Activated CD8-positive, alpha-beta T cell treated with anti-CD3 and anti-CD28 coated beads for 36 hours (primary cell): ENCODE results near the gene MGARP. TPM values are rescaled to one million over a fixed set of nuclear protein-coding genes. Genes with fewer than 3 reads are reported as not detected.
A peak's percentile ranks its signal among the peaks of the same experiment; 100 is the strongest.
"Not testable (repeated sequence)": the region's sequence is repeated elsewhere in the genome, so short reads cannot be mapped to it uniquely, and the experiment has no call there.

Experiments used
- ATAC-seq: fragments of 200-7000 bp; cut with Tn5 transposase; one replicate; pipeline ENCODE4 v1.10.0; 2021; ENCODE audit warnings: mild to moderate bottlenecking, moderate library complexity
- CTCF ChIA-PET: fragments of 350-600 bp; sonication (Branson Sonifier 250); formaldehyde crosslinking; loops from one replicate; lab custom pipeline; 2021; ENCODE audit warnings: antibody characterized with exemption; lab: Charles Lee
- POLR2A ChIA-PET: fragments of 350-600 bp; sonication (Branson Sonifier 250); formaldehyde crosslinking; loops from one replicate; lab custom pipeline; 2021; ENCODE audit warnings: antibody characterized with exemption; lab: Charles Lee
- DNase-seq: peaks from one replicate; pipeline ENCODE4 v3.0.0-alpha.2; 2020
- H3K27ac Mint-ChIP-seq: one replicate; pipeline ENCODE4 v1.8.0; 2021; ENCODE audit warnings: mild to moderate bottlenecking, mixed read lengths
- H3K27me3 Mint-ChIP-seq: one replicate; pipeline ENCODE4 v1.8.0; 2021; ENCODE audit warnings: mixed read lengths
- H3K36me3 Mint-ChIP-seq: one replicate; pipeline ENCODE4 v1.8.0; 2021; ENCODE audit warnings: low read depth, mixed read lengths
- H3K4me1 Mint-ChIP-seq: one replicate; pipeline ENCODE4 v1.8.0; 2021; ENCODE audit warnings: low read depth, mixed read lengths
- H3K4me3 Mint-ChIP-seq: one replicate; pipeline ENCODE4 v1.8.0; 2021; ENCODE audit warnings: mild to moderate bottlenecking, moderate library complexity, mixed read lengths
- H3K9me3 Mint-ChIP-seq: one replicate; pipeline ENCODE4 v1.8.0; 2021; ENCODE audit warnings: mixed read lengths
- intact Hi-C: fragments of 100-400 bp; cut with micrococcal nuclease; formaldehyde crosslinking; loops from one replicate; pipeline ENCODE4 v1.10.0; 2022
- total RNA-seq, 2 experiments: library from RNA; stranded (reverse); gene quantifications; one replicate each; pipeline ENCODE4 v1.2.3, GENCODE V29; 2021
- TF ChIP-seq, protein P1 (sequence below): fragments of 200-600 bp; IDR thresholded peaks from one replicate; pipeline ENCODE4 v1.8.0; 2022; ENCODE audit warnings: antibody characterized with exemption, mild to moderate bottlenecking

The MGARP gene
- total RNA-seq, 2 experiments from 2014 or later = 0.22 to 0.32 TPM

DNA sequence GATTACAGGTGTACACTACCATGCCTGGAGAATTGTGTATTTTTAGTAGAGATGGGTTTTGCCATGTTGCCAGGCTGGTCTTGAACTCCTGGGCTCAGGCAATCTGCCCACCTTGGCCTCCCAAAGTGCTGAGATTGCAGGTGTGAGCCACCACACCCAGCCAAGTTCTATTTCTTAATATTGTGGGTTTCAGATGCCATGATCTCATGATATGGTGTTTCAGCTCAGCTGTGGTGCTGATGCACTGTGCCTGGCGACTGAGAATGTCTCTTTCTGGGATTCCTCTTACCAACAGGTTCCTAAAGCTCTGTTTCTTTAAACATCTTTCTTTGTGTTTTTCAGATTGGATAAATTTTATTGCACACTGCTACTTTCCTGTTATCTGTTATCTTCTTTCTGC lies 39.5 kb upstream of the MGARP start:
- DNase-seq (no peak), ATAC-seq (no peak)
- POLR2A ChIA-PET = interaction anchor here (0.6 kb wide), 1 partner anchor 189 kb away, joined by 3 read pairs; no protein-coding TSS in a partner anchor
- peaks cover 51% of the 10 kb centered on the region for H3K36me3 Mint-ChIP-seq
- H3K27ac Mint-ChIP-seq = peak overlapping the region; percentile 4
- no peak overlapping the region for H3K4me3 Mint-ChIP-seq
- peaks cover 66% of the 10 kb centered on the region for H3K4me1 Mint-ChIP-seq
- no peaks in the 10 kb centered on the region for H3K27me3 Mint-ChIP-seq
- TF ChIP-seq, protein P1, sequence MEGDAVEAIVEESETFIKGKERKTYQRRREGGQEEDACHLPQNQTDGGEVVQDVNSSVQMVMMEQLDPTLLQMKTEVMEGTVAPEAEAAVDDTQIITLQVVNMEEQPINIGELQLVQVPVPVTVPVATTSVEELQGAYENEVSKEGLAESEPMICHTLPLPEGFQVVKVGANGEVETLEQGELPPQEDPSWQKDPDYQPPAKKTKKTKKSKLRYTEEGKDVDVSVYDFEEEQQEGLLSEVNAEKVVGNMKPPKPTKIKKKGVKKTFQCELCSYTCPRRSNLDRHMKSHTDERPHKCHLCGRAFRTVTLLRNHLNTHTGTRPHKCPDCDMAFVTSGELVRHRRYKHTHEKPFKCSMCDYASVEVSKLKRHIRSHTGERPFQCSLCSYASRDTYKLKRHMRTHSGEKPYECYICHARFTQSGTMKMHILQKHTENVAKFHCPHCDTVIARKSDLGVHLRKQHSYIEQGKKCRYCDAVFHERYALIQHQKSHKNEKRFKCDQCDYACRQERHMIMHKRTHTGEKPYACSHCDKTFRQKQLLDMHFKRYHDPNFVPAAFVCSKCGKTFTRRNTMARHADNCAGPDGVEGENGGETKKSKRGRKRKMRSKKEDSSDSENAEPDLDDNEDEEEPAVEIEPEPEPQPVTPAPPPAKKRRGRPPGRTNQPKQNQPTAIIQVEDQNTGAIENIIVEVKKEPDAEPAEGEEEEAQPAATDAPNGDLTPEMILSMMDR = no peak
- peaks cover 9% of the 10 kb centered on the region for H3K9me3 Mint-ChIP-seq
- intact Hi-C loops = no loop called here
- CTCF ChIA-PET = no interaction called here

- Mint-ChIP-seq H3K27me3 (no peaks in the 10 kb centered on the region), H3K4me3 (no peak overlapping the region), H3K36me3 (peaks cover 57% of the 10 kb centered on the region), H3K4me1 (peaks cover 74% of the 10 kb centered on the region), H3K27ac (no peak overlapping the region), H3K9me3 (peaks cover 9% of the 10 kb centered on the region)
- ChIA-PET CTCF (no interaction called here), POLR2A (no interaction called here)
- intact Hi-C loops = no loop called here
- DNase-seq (no peak), ATAC-seq (no peak)
- TF ChIP-seq, protein P1 = no peak
Measured at GRCh38 chr4:139317635-139318034, 37.6 kb upstream of the MGARP start.

GRCh38 chr4:139316733-139317132 lies 36.7 kb upstream of the MGARP start:
- ATAC-seq (no peak), DNase-seq (no peak)
- Mint-ChIP-seq H3K27ac (no peak overlapping the region), H3K36me3 (peaks cover 56% of the 10 kb centered on the region), H3K9me3 (peaks cover 2% of the 10 kb centered on the region), H3K4me1 (peaks cover 75% of the 10 kb centered on the region), H3K27me3 (no peaks in the 10 kb centered on the region), H3K4me3 (no peak overlapping the region)
- TF ChIP-seq, protein P1 = no peak
- intact Hi-C loops = no loop called here
- ChIA-PET POLR2A (interaction anchor here (0.5 kb wide), 1 partner anchor 238 kb away, joined by 3 read pairs; no protein-coding TSS in a partner anchor), CTCF (no interaction called here)

DNA sequence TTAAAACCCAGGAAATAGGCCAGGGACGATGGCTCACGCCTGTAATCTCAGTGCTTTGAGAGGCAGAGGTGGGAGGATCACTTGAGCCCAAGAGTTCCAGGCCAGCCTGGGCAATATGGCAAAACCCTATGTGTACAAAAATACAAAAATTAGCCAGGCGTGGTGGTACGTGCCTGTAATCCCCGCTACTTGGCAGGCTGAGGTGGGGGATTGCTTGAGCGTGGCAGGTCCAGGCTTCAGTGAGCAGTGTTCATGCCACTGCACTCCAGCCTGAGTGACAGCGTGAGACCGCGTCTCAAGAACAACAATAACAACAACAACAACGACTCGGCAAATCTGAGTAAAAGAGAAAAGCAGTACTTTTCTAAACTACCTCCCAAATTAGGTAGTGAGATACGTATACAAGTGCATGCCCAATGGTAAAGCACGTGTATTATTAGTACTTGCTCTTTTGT lies 35.2 kb upstream of the MGARP start:
- H3K27me3 Mint-ChIP-seq = no peaks in the 10 kb centered on the region
- H3K4me1 Mint-ChIP-seq = peaks cover 75% of the 10 kb centered on the region
- ChIA-PET CTCF (interaction anchor here (0.9 kb wide), 1 partner anchor 20 kb away, joined by 3 read pairs; no protein-coding TSS in a partner anchor), POLR2A (interaction anchor here (1.7 kb wide), 1 partner anchor 14 kb away, joined by 6 read pairs; the partner anchor contains the start of gene NAA15)
- no peaks in the 10 kb centered on the region for H3K9me3 Mint-ChIP-seq
- H3K27ac Mint-ChIP-seq = peak overlapping the region; percentile 61
- intact Hi-C loops = no loop called here
- ATAC-seq = no peak
- TF ChIP-seq, protein P1 = no peak
- DNase-seq = no peak
- H3K4me3 Mint-ChIP-seq = no peak overlapping the region
- H3K36me3 Mint-ChIP-seq = peaks cover 50% of the 10 kb centered on the region

GRCh38 chr4:139314047-139314800 lies 34.2 kb upstream of the MGARP start:
- H3K27me3 Mint-ChIP-seq = no peaks in the 10 kb centered on the region
- ChIA-PET POLR2A (interaction anchor here (1.7 kb wide), 1 partner anchor 13 kb away, joined by 6 read pairs; the partner anchor contains the start of gene NAA15), CTCF (interaction anchor here (0.8 kb wide), 1 partner anchor 9 kb away, joined by 3 read pairs; no protein-coding TSS in a partner anchor)
- intact Hi-C loops = no loop called here
- ATAC-seq (no peak), DNase-seq (no peak)
- peaks cover 43% of the 10 kb centered on the region for H3K36me3 Mint-ChIP-seq
- TF ChIP-seq, protein P1 = no peak
- peaks cover 72% of the 10 kb centered on the region for H3K4me1 Mint-ChIP-seq
- no peaks in the 10 kb centered on the region for H3K9me3 Mint-ChIP-seq
- H3K27ac Mint-ChIP-seq = peak overlapping the region; percentile 46
- H3K4me3 Mint-ChIP-seq = no peak overlapping the region

DNA sequence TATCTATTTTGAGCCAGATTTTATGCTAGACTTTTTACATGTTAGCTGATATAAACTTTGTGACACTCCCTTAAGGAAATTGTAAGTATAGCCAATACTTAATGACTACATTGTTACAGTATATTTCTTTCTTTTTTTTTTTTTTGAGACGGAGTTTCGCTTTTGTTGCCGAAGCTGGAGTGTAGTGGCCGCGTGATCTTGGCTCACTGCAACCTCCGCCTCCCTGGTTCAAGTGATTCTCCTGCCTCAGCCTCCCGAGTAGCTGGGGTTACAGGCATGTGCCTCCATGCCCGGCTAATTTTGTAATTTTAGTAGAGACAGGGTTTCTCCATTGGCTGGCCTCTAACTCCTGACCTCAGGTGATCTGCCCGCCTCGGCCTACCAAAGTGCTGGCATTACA lies 33.4 kb upstream of the MGARP start:
- H3K27me3 Mint-ChIP-seq, H3K4me3 Mint-ChIP-seq, ATAC-seq, POLR2A ChIA-PET, CTCF ChIA-PET, DNase-seq, intact Hi-C loops, H3K9me3 Mint-ChIP-seq: not testable (repeated sequence)
- H3K36me3 Mint-ChIP-seq = peaks cover 43% of the 10 kb centered on the region
- peaks cover 72% of the 10 kb centered on the region for H3K4me1 Mint-ChIP-seq
- H3K27ac Mint-ChIP-seq = peak overlapping the region; percentile 30
